Endothelial cell of umbilical vein (primary cell): ENCODE data around the gene JDP2.

ENCODE experiments used
- EZH2 ChIP-seq: IDR thresholded peaks from 2 replicates; pipeline ENCODE4 v1.6.1; 2012; ENCODE audit warnings: borderline replicate concordance, low read depth, mild to moderate bottlenecking, moderate library complexity, low read length, inconsistent platforms; ENCODE audit not compliant: severe bottlenecking
- POLR2AphosphoS5 ChIP-seq: IDR thresholded peaks from 2 replicates; pipeline ENCODE4 v1.6.1; 2012; ENCODE audit warnings: low read depth, mild to moderate bottlenecking, control low read depth, low read length, moderate library complexity; ENCODE audit not compliant: insufficient read depth
- TF ChIP-seq, protein P1 (sequence below), 2 donors: IDR thresholded peaks; 1 replicate in 1 of 2; 2 replicates in 1 of 2; pipeline ENCODE4 v1.5.1; 2011; ENCODE audit warnings: low read length in 2 of 2, mild to moderate bottlenecking in 2 of 2, moderate library complexity in 2 of 2, control low read depth in 1 of 2, inconsistent platforms in 1 of 2, low read depth in 1 of 2; ENCODE audit not compliant: insufficient read depth in 1 of 2; ENCODE audit errors: extremely low read depth in 1 of 2

DNA sequence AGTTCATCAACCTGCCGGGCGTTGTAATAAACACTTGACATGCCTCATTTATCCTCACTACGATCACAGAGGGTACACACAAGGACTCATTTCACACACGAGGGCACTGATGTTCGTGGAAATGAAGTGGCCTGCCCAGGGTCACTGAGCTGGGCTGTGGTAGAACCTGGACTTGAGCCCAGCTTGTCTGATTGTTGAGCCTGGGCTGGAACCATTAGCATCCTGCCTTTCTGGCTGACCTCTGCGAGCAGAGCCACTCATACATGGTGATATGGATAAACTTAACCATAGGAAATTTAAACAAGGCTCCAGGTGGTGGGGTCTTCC is 16.6 kb upstream of the JDP2 start:
- TF ChIP-seq, protein P1, sequence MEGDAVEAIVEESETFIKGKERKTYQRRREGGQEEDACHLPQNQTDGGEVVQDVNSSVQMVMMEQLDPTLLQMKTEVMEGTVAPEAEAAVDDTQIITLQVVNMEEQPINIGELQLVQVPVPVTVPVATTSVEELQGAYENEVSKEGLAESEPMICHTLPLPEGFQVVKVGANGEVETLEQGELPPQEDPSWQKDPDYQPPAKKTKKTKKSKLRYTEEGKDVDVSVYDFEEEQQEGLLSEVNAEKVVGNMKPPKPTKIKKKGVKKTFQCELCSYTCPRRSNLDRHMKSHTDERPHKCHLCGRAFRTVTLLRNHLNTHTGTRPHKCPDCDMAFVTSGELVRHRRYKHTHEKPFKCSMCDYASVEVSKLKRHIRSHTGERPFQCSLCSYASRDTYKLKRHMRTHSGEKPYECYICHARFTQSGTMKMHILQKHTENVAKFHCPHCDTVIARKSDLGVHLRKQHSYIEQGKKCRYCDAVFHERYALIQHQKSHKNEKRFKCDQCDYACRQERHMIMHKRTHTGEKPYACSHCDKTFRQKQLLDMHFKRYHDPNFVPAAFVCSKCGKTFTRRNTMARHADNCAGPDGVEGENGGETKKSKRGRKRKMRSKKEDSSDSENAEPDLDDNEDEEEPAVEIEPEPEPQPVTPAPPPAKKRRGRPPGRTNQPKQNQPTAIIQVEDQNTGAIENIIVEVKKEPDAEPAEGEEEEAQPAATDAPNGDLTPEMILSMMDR (IDR thresholded peaks at IDR 0.05; ENCODE audit: extremely low read depth in 1 of 2, insufficient read depth in 1 of 2, low read depth in 1 of 2, low read length in 2 of 2): no peak
- TF ChIP-seq EZH2 (no peak), POLR2AphosphoS5 (no peak)
